Pancreas (tissue), 10 donors: Measurements from ENCODE around the gene TLR9. TPM values are rescaled to one million over a fixed set of nuclear protein-coding genes. Genes with fewer than 3 reads are reported as not detected.
"Not testable (repeated sequence)": the region's sequence is repeated elsewhere in the genome, so short reads cannot be mapped to it uniquely, and the experiment has no call there.

Experiments used
- ATAC-seq, 4 donors: fragments of 200-7000 bp; cut with Tn5 transposase; one replicate each; pipeline versions ENCODE4 v1.8.0 to v1.9.1; 2020; ENCODE audit warnings: mild to moderate bottlenecking in 4 of 4, moderate library complexity in 4 of 4
- DNase-seq, 6 donors: peaks; one replicate each; pipeline ENCODE4 v3.0.0-alpha.2; 2020
- FAIRE-seq: peaks from 2 replicates; lab custom pipeline; 2012; peaks lifted over from hg19 to GRCh38; lab: Jason Lieb, UNC
- H3K27ac ChIP-seq, 4 donors: fragments of 200-600 bp; sonication (generic); 1 replicate in 3 of 4; 2 replicates in 1 of 4; pipeline versions ENCODE4 v1.5.0 to v1.8.0; 2020
- H3K27me3 ChIP-seq, 4 donors: fragments of 200-600 bp; one replicate each; pipeline ENCODE4 v1.8.0; 2021
- H3K36me3 ChIP-seq, 3 donors: fragments of 200-600 bp; sonication (generic) in 1 of 3; one replicate each; pipeline versions ENCODE4 v1.5.0 to v1.8.0; 2020 to 2021
- H3K4me1 ChIP-seq, 3 donors: fragments of 200-600 bp; one replicate each; pipeline ENCODE4 v1.8.0; 2021
- H3K4me3 ChIP-seq, 4 donors: fragments of 200-600 bp; sonication (generic) in 2 of 4; one replicate each; pipeline versions ENCODE4 v1.5.0 to v1.8.0; 2020 to 2021
- H3K9me3 ChIP-seq, 4 donors: fragments of 200-600 bp; one replicate each; pipeline ENCODE4 v1.8.0; 2021
- CTCF ChIP-seq, 4 donors: fragments of 200-600 bp; sonication (generic) in 3 of 4; IDR thresholded peaks; one replicate each; pipeline versions ENCODE4 v1.5.0 to v1.8.0; 2021; ENCODE audit warnings: antibody characterized with exemption in 4 of 4
- WGBS, 2 donors: extraction: QIAGEN DNeasy Blood & Tissue Kit; methylation state at CpG; one replicate each; pipeline ENCODE4 v1.1.7; 2013; 5-methylcytosine and 5-hydroxymethylcytosine counted together
- intact Hi-C, 3 donors: fragments of 100-400 bp; cut with DNase I; formaldehyde crosslinking; loops; one replicate each; pipeline versions ENCODE4 v1.11.1 to v1.14.2; 2022
- polyA plus RNA-seq, 2 donors: library from polyadenylated mRNA; stranded (reverse); fragments of 200-250 nt; gene quantifications; one replicate each; pipeline ENCODE4 v1.2.3, GENCODE V29; 2013
- total RNA-seq, 6 donors: library from RNA; stranded (reverse); fragmentation: NEBNext Ultra II Directional in 4 of 6; extraction: Animal tissue kit (Norgen Biotek cat#: 25700) in 4 of 6; gene quantifications; one replicate each; pipeline versions ENCODE4 v1.2.1 to v1.2.4, GENCODE V29; 2021 to 2023
- donor health status: healthy with polysubstance abuse.
- donor health status: DM: no; HTN: no; CAD: no; lungs with moderate emphysema.
- donor health status: DM: no; HTN: no; CAD: no.
- donor health status: control.
- donor health status: control.
- donor health status: Bipolar disorder and iron deficiency.
- donor health status: DM: yes; HTN: yes; CAD: no.
- donor health status: DM: no; HTN: no; CAD: no.
- donor health status: DM: no; HTN: no; CAD: no.
- donor health status: DM: yes; HTN: yes; CAD: no.

The TLR9 gene
- total and polyA plus RNA-seq, 8 donors: 0.03 to 0.47 (median 0.05) TPM; not detected in 2

GRCh38 chr3:52182196-52182595, 43.2 kb downstream of the TLR9 start:
- Histone ChIP-seq H3K4me3 (no peak overlapping the region), H3K36me3 (no peaks in the 10 kb centered on the region), H3K27ac (no peak overlapping the region), H3K27me3 (no peaks in the 10 kb centered on the region), H3K4me1 (no peaks in the 10 kb centered on the region), H3K9me3 (no peaks in the 10 kb centered on the region)
- no peak for TF ChIP-seq CTCF (IDR thresholded peaks at IDR 0.05)
- no peak for DNase-seq
- 67 to 70% methylated on average over 5 of the region's 5 CpGs for WGBS, 2 donors
- FAIRE-seq: no peak
- intact Hi-C loops: no loop called here
- peak in 2 of 4 donors; percentile 13 to 34 for ATAC-seq

- WGBS, 2 donors: 53 to 68% methylated on average over 4 of the region's 4 CpGs
- Histone ChIP-seq H3K4me1 (no peaks in the 10 kb centered on the region), H3K4me3 (no peak overlapping the region), H3K27me3 (no peaks in the 10 kb centered on the region), H3K27ac (no peak overlapping the region), H3K9me3 (no peaks in the 10 kb centered on the region), H3K36me3 (no peaks in the 10 kb centered on the region)
- FAIRE-seq: no peak
- no peak for DNase-seq
- TF ChIP-seq CTCF (IDR thresholded peaks at IDR 0.05): no peak
- intact Hi-C loops: no loop called here
- peak in 2 of 4 donors; percentile 16 to 21 for ATAC-seq
Observed at GRCh38 chr3:52181543-52181942, 43.9 kb downstream of the TLR9 start.

DNA sequence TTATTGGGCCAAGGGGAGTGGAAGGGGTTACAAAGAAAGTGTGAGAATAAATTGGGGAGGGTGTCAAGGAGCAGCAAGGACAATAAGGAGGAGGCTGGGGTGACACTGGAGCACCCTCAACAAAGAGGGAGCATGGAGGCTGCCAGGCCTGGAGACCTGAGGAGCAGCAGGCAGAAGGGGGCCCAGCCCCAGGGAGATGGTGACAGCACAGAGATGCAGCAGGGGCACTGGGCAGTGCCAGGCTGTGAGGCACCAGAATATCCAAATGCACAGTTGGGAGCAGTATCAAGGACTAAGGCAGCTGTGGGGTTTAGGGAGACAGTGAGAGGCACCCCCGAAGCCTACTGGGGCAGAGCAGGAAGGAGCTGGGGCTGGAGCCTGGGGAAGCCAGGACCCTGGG, 46.9 kb downstream of the TLR9 start:
- intact Hi-C loops: no loop called here
- Histone ChIP-seq H3K27me3 (no peaks in the 10 kb centered on the region), H3K9me3 (no peaks in the 10 kb centered on the region), H3K4me1 (no peaks in the 10 kb centered on the region), H3K27ac (no peak overlapping the region), H3K36me3 (no peaks in the 10 kb centered on the region), H3K4me3 (no peak overlapping the region)
- DNase-seq (no peak), ATAC-seq (no peak), FAIRE-seq (no peak)
- TF ChIP-seq CTCF (IDR thresholded peaks at IDR 0.05): no peak
- WGBS, 2 donors: 88 to 94% methylated on average over 1 of the region's 1 CpG

GRCh38 chr3:52178126-52178525, 47.3 kb downstream of the TLR9 start:
- H3K36me3 ChIP-seq, H3K4me1 ChIP-seq, H3K27me3 ChIP-seq, intact Hi-C loops, H3K4me3 ChIP-seq, ATAC-seq, DNase-seq, H3K9me3 ChIP-seq, H3K27ac ChIP-seq, FAIRE-seq: not testable (repeated sequence)
- 88 to 89% methylated on average over 4 of the region's 4 CpGs for WGBS, 2 donors

DNA sequence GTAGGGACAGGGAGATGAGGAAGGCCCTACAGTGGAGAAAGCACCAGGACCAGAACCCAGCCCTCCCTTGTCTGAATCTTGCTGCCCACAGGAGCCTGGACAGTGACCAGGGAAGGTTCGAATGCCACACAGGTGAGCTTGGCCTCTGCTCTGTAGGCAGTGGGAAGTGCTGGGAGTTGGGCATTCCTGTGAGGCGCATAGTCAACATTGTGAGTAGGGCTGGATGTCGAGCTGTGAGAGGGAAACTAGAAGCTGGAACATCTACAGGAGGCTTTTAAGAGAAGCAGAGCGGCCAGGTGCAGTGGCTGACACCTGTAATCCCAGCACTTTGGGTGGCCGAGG, 47.8 kb downstream of the TLR9 start:
- FAIRE-seq (no peak), ATAC-seq (no peak), DNase-seq (peak in 1 of 6 donors; percentile 2)
- intact Hi-C loops: no loop called here
- Histone ChIP-seq H3K27ac (no peak overlapping the region), H3K9me3 (no peaks in the 10 kb centered on the region), H3K27me3 (no peaks in the 10 kb centered on the region), H3K4me1 (no peaks in the 10 kb centered on the region), H3K36me3 (no peaks in the 10 kb centered on the region), H3K4me3 (no peak overlapping the region)
- no peak for TF ChIP-seq CTCF (IDR thresholded peaks at IDR 0.05)
- WGBS, 2 donors: 70 to 76% methylated on average over 4 to 5 of the region's 5 CpGs
